GM10266 (cell line): ENCODE measurements around the gene MRPS22.

Experiments
- DNase-seq: peaks from one replicate; pipeline ENCODE4 v3.0.0; 2012; ENCODE audit errors: extremely low spot score
- CTCF ChIP-seq: IDR thresholded peaks from 2 replicates; pipeline ENCODE4 v1.5.1; 2012; ENCODE audit warnings: mild to moderate bottlenecking, low read depth; ENCODE audit not compliant: control insufficient read depth, insufficient read depth; ENCODE audit errors: missing control alignments

MRPS22 gene

DNA sequence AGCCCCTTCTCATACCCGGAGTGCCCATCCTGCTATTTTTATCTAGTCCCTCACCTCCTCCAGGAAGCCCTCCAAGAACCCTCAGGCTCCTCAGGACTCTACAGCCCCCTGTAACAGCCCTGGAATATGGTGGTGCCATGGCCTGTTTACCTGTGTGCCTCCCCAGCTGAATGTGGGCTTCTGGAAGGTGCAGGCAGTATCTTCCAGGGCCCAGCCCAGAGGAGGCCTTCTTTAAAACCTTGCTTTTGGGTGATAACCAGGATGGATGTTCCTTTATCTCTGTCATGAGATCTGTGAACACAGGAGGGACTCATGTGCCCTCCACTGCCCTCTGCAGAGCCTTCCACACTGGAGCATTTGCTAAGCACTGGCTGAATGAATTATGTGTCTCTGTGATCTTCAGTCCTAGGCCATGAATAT lies 36.7 kb upstream of the MRPS22 start:
- TF ChIP-seq CTCF: no peak
- no peak for DNase-seq

DNA sequence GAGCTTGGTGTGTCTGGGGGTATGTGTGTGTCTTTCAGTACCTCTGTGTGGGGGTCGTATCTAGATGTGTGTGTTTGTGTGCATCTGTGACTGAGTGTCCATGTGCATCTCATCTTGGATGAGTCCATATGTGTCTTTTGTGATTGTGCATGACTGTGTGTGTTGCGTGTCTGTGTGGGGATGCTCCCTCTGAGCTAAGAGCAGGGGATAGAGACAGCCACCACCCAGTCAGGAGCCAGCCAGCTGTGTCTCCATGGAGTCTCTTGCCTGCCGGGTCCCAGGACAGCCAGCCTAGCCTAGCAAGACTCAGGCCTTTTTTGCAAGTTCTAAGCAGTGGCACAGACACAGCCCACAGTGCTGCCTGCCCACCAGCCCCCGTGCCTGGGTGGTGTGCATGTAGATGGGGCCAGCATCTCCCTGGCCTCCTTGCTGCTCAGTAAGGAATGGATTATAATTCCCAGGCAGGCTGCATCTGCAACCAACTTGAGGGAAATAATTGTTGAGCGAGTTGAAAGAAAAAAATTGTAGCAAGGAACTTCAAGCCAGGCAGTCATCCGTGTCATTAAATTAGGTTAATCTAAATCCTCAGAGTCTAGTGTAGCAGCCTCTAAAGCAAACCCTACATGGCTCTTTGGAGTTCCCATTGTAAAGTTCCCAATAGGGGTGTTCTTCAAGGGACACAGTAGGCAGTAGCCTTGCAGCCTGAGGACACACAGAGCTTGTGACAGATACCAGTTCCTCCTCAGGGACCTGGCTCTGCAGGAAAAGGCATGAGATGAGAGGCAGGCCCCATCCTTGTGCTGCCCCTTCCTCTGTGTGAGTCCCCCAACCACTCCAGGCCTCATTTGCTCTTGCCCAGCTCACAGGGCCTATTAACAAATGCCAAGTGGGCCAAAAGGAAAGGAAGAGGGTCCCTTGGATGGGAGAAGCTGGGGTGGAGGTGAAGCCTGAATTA lies 35.9 kb upstream of the MRPS22 start:
- no peak for DNase-seq
- TF ChIP-seq CTCF: no peak

GRCh38 chr3:139308560-139308959 lies 35.3 kb upstream of the MRPS22 start:
- DNase-seq: no peak
- TF ChIP-seq CTCF: no peak

GRCh38 chr3:139309061-139309591 lies 34.7 kb upstream of the MRPS22 start:
- DNase-seq: no peak
- no peak for TF ChIP-seq CTCF

- TF ChIP-seq CTCF: no peak
- no peak for DNase-seq
Measured at GRCh38 chr3:139309880-139310279, 33.9 kb upstream of the MRPS22 start.

DNA sequence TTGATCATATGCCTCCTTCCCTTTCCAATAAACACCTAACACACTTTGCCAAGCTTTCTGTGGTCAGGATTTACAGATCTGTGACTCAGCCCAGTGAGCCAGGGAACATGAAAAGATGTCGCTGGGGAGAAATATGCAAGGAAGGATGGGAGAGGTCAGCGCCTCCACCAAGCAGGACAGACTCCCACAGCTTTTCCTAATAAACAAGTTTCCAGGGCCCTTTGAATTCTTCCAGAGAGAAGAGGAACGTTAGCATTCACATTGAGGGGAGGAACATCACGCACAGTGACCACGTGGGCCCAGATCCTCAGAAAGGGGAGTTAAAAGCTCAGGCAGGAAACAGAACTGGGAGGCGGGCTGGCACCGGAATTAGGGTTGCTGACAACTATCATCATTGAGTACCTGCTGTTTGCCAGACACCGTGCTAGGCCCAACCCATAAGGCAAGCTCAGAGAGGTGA lies 33.3 kb upstream of the MRPS22 start:
- no peak for DNase-seq
- TF ChIP-seq CTCF: no peak

DNA sequence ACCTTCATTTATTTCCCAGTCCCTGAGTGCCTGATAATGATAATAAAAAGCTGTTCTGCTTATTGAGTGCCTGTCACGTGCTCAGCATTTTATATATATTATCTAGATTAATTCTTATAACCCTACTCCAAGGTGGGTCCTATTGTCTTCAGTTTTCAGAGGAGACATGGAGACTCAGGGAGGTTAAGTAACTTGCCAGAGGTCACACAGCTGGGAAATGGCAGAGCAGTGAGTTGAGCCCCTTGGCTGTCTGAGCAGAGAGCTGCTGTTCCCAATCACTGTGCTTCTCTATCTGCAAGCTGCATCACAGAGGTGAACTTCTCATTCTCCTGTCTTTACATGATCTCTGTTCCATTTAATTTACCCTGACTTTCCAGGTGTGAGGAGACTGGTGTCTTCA lies 32.3 kb upstream of the MRPS22 start:
- no peak for DNase-seq
- TF ChIP-seq CTCF: no peak
